T-cell (primary cell): ENCODE results near the gene FOXE1. TPM values are rescaled to one million over a fixed set of nuclear protein-coding genes. Genes with fewer than 3 reads are reported as not detected.

Source experiments
- ATAC-seq, 4 experiments: fragments of 200-7000 bp in 3 of 4; fragments of 150-1000 bp in 1 of 4; cut with Tn5 transposase; replicated peaks in 1 of 4; 1 replicate in 3 of 4; 2 replicates in 1 of 4; pipeline ENCODE4 v1.10.0; 2021; ENCODE audit warnings: moderate library complexity in 3 of 4, mild to moderate bottlenecking in 2 of 4, moderate number of reproducible peaks in 1 of 4
- CTCF ChIA-PET, 2 donors: fragments of 300-600 bp; sonication (Branson Sonifier 250); formaldehyde crosslinking; loops; one replicate each; lab custom pipeline; 2022; ENCODE audit warnings: antibody characterized with exemption in 2 of 2; lab: Charles Lee
- POLR2A ChIA-PET, 2 donors: fragments of 300-600 bp; sonication (Branson Sonifier 250); formaldehyde crosslinking; loops; one replicate each; lab custom pipeline; 2022; ENCODE audit warnings: antibody characterized with exemption in 2 of 2; lab: Charles Lee
- DNase-seq, 35 experiments: peaks; one replicate each; pipeline versions ENCODE4 v3.0.0 to v3.0.0-alpha.2; 2013 to 2023
- H3K27ac ChIP-seq: one replicate; pipeline ENCODE4 v1.5.1; 2013; ENCODE audit warnings: low read length
- H3K27me3 ChIP-seq, 2 experiments: replicated peaks in 1 of 2; 1 replicate in 1 of 2; 2 replicates in 1 of 2; pipeline versions ENCODE4 v1.6.1 to v1.7.0; 2013; ENCODE audit warnings: low read length in 1 of 2, mixed read lengths in 1 of 2; ENCODE audit not compliant: control insufficient read depth in 2 of 2, insufficient read depth in 2 of 2; ENCODE audit errors: extremely low read depth in 1 of 2
- H3K36me3 ChIP-seq, 2 donors: 1 replicate in 1 of 2; 2 replicates in 1 of 2; pipeline versions ENCODE4 v1.6.1 to v1.7.0; 2013; ENCODE audit warnings: low read length in 1 of 2; ENCODE audit not compliant: control insufficient read depth in 2 of 2, insufficient read depth in 1 of 2; ENCODE audit errors: extremely low read depth in 1 of 2
- H3K4me1 ChIP-seq, 2 experiments: 1 replicate in 1 of 2; 2 replicates in 1 of 2; pipeline versions ENCODE4 v1.6.1 to v1.7.0; 2013; ENCODE audit warnings: low read length in 2 of 2, mixed read lengths in 1 of 2; ENCODE audit not compliant: insufficient read depth in 2 of 2, control insufficient read depth in 1 of 2; ENCODE audit errors: extremely low read depth in 1 of 2
- H3K4me3 ChIP-seq, 2 donors: 1 replicate in 1 of 2; 2 replicates in 1 of 2; pipeline versions ENCODE4 v1.5.1 to v1.7.0; 2013; ENCODE audit warnings: mild to moderate bottlenecking in 2 of 2, low read length in 1 of 2, moderate library complexity in 1 of 2; ENCODE audit not compliant: control insufficient read depth in 1 of 2; ENCODE audit errors: extremely low read depth in 1 of 2
- H3K9me3 ChIP-seq: 2 replicates; pipeline ENCODE4 v1.7.0; 2013
- H3K27ac Mint-ChIP-seq, 2 donors: one replicate each; pipeline ENCODE4 v1.8.0; 2020 to 2021; ENCODE audit warnings: mild to moderate bottlenecking in 2 of 2, mixed read lengths in 2 of 2
- H3K27me3 Mint-ChIP-seq, 2 donors: one replicate each; pipeline ENCODE4 v1.8.0; 2021 to 2022; ENCODE audit warnings: mixed read lengths in 2 of 2
- H3K36me3 Mint-ChIP-seq: one replicate; pipeline ENCODE4 v1.8.0; 2021; ENCODE audit warnings: mixed read lengths
- H3K4me1 Mint-ChIP-seq, 3 donors: one replicate each; pipeline ENCODE4 v1.8.0; 2020 to 2022; ENCODE audit warnings: mixed read lengths in 3 of 3, mild to moderate bottlenecking in 1 of 3
- H3K4me3 Mint-ChIP-seq, 3 donors: one replicate each; pipeline ENCODE4 v1.8.0; 2020 to 2022; ENCODE audit warnings: mild to moderate bottlenecking in 3 of 3, mixed read lengths in 3 of 3, moderate library complexity in 3 of 3
- H3K9me3 Mint-ChIP-seq, 3 donors: one replicate each; pipeline ENCODE4 v1.8.0; 2020 to 2022; ENCODE audit warnings: mixed read lengths in 3 of 3
- WGBS: methylation state at CpG from one replicate; pipeline ENCODE4 v1.1.5; 2013; ENCODE audit warnings: missing lambda C conversion rate; ENCODE audit not compliant: insufficient coverage; 5-methylcytosine and 5-hydroxymethylcytosine counted together
- total RNA-seq, 35 experiments: library from RNA in 6 of 35; stranded (reverse) in 6 of 35; fragments of 120-200 nt in 1 of 35; gene quantifications; one replicate each; pipeline versions ENCODE4 v1.2.1 to v1.2.4 and lab custom pipeline; 2013 to 2026

Gene FOXE1
- total RNA-seq, 5 donors from 2014 or later (not counting 1 experiment from before 2014, with no cell fraction given): 0.06 to 0.14 (median 0.11) TPM; not detected in 1

DNA sequence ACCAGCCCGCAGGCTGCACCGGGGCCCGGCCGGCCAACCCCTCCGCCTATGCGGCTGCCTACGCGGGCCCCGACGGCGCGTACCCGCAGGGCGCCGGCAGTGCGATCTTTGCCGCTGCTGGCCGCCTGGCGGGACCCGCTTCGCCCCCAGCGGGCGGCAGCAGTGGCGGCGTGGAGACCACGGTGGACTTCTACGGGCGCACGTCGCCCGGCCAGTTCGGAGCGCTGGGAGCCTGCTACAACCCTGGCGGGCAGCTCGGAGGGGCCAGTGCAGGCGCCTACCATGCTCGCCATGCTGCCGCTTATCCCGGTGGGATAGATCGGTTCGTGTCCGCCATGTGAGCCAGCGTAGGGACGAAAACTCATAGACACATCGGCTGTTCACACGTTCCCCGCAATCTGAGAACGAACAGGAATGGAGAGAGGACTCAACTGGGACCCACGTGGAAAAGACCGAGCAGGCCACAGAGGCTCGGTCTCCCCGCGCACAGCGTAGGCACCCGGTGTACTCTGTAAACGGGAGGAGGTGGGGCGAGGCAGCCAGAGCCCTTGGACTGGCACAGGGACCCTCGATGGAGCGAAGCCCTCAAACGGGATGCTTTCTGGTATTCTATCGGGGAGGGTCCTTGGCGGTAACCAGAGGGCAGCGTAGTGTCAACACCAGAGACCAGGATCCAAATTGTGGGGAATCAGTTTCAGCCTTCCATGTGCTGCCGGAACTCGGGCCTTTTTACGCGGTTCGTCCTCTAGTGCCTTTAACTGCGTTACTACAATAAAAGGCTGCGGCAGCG is 1.9 kb downstream of the FOXE1 start:
- Histone ChIP-seq H3K36me3 (no peaks in the 10 kb centered on the region), H3K27me3 (peaks cover 46 to 78% of the 10 kb centered on the region in 2 experiments), H3K4me1 (peaks cover 0 to 42% of the 10 kb centered on the region in 2 experiments), H3K27ac (no peak overlapping the region), H3K9me3 (no peaks in the 10 kb centered on the region), H3K4me3 (peak overlapping the region in 1 of 2 donors; percentile 47)
- Mint-ChIP-seq H3K4me3 (peak overlapping the region in 2 of 3 donors; percentile 46 to 81), H3K4me1 (peaks cover 19 to 40% (median 27%) of the 10 kb centered on the region in 3 donors), H3K36me3 (no peaks in the 10 kb centered on the region), H3K27ac (no peak overlapping the region), H3K9me3 (no peaks in the 10 kb centered on the region), H3K27me3 (peaks cover 60 to 80% of the 10 kb centered on the region in 2 donors)
- POLR2A ChIA-PET: no interaction called here
- WGBS: 18% methylated on average over 71 of the region's 71 CpGs
- ATAC-seq: no peak
- CTCF ChIA-PET: interaction anchor here in 1 of 2 donors (1.3 kb wide), 1 partner anchor 67 kb away, joined by 3 read pairs; the partner anchor contains the start of gene TRMO
- DNase-seq: no peak

DNA sequence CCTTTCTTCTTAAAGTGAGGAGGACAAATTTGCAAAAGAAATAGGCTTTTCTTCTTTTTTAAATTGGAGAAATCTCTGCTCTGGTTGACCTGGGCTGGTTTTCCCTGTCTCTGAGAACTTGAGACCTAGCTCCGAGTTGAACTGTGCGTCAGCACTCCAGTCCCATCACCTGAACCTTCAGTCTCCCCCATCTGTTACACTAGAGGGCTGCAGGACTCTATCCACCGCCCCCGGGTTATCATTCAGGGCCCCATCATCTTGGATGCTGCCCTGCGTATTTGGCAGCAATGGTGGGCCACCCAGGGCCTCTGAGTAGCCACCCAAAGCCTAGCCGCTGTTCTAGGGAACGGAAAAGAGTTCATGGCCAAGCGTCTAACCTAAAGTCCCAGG is 2.5 kb downstream of the FOXE1 start:
- ATAC-seq (no peak), DNase-seq (no peak)
- Mint-ChIP-seq H3K9me3 (no peaks in the 10 kb centered on the region), H3K27me3 (peaks cover 60 to 80% of the 10 kb centered on the region in 2 donors), H3K27ac (no peak overlapping the region), H3K4me1 (peaks cover 19 to 36% (median 27%) of the 10 kb centered on the region in 3 donors), H3K4me3 (peak overlapping the region; percentile 43 to 81 (median 46)), H3K36me3 (no peaks in the 10 kb centered on the region)
- no peak overlapping the region for H3K27ac ChIP-seq
- no peaks in the 10 kb centered on the region for H3K9me3 ChIP-seq
- ChIA-PET POLR2A (no interaction called here), CTCF (no interaction called here)
- peaks cover 0 to 42% of the 10 kb centered on the region in 2 experiments for H3K4me1 ChIP-seq
- H3K36me3 ChIP-seq: no peaks in the 10 kb centered on the region
- peak overlapping the region in 1 of 2 donors; percentile 47 for H3K4me3 ChIP-seq
- H3K27me3 ChIP-seq: peaks cover 45 to 80% of the 10 kb centered on the region in 2 experiments
- WGBS: 26% methylated on average over 7 of the region's 8 CpGs

DNA sequence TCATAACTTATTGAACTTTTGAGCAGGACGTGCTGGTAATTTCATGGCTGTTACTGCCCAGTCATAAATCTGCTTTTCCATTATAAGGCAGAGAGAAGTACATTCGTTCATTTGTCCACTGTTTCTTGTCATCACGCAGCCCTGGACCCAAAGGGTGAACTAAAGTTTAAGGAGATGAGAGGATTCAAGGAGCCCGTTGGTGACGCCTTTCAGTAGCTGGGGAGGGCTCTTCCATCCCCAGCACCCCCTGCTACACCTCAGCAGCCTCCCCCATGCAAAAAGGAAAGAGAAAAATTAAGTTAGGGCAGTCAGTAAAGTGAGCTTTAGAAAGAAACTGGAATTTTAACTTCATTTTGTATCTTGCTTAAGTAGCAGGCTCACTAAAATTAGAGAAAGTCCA is 2.9 kb downstream of the FOXE1 start:
- ChIA-PET CTCF (no interaction called here), POLR2A (interaction anchor here in 1 of 2 donors (0.6 kb wide), 1 partner anchor 65 kb away, joined by 6 read pairs; no protein-coding TSS in a partner anchor)
- no peaks in the 10 kb centered on the region for H3K9me3 Mint-ChIP-seq
- ATAC-seq (no peak), DNase-seq (no peak)
- no peaks in the 10 kb centered on the region for H3K9me3 ChIP-seq
- 10% methylated on average over 1 of the region's 5 CpGs for WGBS
- peaks cover 18 to 34% (median 27%) of the 10 kb centered on the region in 3 donors for H3K4me1 Mint-ChIP-seq
- peaks cover 59 to 81% of the 10 kb centered on the region in 2 donors for H3K27me3 Mint-ChIP-seq
- no peaks in the 10 kb centered on the region for H3K36me3 Mint-ChIP-seq
- H3K4me3 ChIP-seq: no peak overlapping the region
- H3K4me1 ChIP-seq: peaks cover 0 to 42% of the 10 kb centered on the region in 2 experiments
- H3K27ac Mint-ChIP-seq: no peak overlapping the region
- H3K4me3 Mint-ChIP-seq: peak overlapping the region in 1 of 3 donors; percentile 81
- H3K27ac ChIP-seq: no peak overlapping the region
- H3K27me3 ChIP-seq: peaks cover 44 to 83% of the 10 kb centered on the region in 2 experiments
- H3K36me3 ChIP-seq: no peaks in the 10 kb centered on the region

DNA sequence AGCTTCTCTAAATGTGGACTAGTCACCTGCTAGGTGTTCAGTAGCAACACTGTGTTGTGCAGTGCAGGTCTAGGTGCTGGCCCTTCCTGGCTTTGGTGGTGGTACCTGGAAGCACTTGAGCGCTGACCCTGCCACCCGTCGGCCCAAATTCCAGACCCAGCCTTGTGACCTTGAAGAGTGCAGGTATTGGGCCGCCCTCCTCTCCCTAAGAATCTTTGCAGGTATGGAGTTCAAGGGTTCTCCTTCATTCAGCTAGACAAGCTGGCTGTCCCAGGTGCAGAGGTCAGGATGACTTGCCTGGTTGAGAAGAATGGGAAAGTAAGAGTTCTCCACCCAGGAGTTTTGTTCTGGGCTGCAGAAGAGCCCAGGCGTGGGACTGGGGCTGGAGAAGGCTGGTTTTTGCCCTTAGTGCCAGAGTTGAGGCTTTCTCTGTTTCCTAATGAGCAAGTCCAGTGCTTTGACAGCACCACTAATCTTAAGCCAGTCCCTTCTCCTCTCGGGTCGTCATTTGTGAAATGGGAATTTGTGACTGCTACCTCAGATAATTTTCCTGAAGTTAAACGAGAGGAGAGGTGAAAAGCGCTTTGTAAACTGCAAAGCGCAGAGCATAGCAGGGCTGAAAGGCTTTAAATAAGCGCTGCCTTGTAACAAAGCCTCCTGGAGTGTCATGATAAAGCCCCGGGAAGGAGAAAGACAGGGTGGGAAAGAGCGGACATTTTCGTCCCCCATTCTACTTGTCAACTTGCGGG is 4.0 kb downstream of the FOXE1 start:
- POLR2A ChIA-PET: no interaction called here

DNA sequence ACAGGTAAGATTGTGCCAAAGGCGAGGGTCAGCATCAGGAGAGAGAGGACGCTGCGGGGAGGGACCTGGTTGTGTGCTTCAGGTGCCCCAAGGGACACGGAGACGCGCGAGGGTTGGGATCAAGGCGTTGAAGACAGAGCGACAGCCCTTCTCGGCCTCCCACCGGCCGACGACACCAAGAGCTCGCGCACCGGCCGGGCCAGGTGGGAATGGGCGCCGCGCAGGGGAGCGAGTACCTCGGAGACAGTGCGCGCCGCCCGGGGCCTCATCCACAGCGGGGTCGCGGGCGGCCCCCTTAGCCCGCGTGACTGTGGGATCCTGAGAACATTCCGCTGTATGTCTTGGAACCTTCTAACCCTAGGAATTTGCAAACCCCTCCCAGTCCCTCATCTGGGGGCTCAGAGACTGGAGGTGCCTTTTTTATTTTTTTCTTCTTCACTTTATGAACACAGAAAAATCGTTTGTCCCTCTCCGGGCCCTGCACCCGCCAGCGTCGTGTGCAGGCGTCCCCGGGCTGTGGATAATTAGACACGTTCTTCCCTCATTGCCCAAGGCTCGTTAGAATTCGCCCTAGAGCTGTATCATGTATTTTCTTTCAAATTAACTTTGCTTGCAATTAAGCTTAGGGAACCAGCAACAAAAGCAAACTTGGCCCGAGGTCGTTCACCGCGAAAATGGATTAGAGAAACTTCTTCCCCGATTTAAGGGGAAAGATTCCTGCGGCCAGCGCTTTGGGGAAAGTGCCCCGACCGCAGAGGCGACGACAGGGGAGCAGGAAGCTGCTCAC is 4.8 kb downstream of the FOXE1 start:
- no peaks in the 10 kb centered on the region for H3K36me3 Mint-ChIP-seq
- peaks cover 15 to 24% (median 18%) of the 10 kb centered on the region in 3 donors for H3K4me1 Mint-ChIP-seq
- WGBS: 8% methylated on average over 54 of the region's 54 CpGs
- DNase-seq (no peak), ATAC-seq (no peak)
- peaks cover 36 to 72% of the 10 kb centered on the region in 2 experiments for H3K27me3 ChIP-seq
- no peaks in the 10 kb centered on the region for H3K36me3 ChIP-seq
- peaks cover 0 to 28% of the 10 kb centered on the region in 2 experiments for H3K4me1 ChIP-seq
- ChIA-PET CTCF (interaction anchor here in 1 of 2 donors (0.5 kb wide), 1 partner anchor 63 kb away, joined by 4 read pairs; no protein-coding TSS in a partner anchor), POLR2A (interaction anchor here in 1 of 2 donors (0.6 to 0.7 kb wide), 2 partner anchors 11 to 73 kb away, joined by 3 read pairs; no protein-coding TSS in a partner anchor)
- no peak overlapping the region for H3K27ac Mint-ChIP-seq
- H3K4me3 ChIP-seq: peak overlapping the region in 1 of 2 donors; percentile 55
- H3K4me3 Mint-ChIP-seq: peak overlapping the region in 1 of 3 donors; percentile 50
- no peaks in the 10 kb centered on the region for H3K9me3 ChIP-seq
- no peaks in the 10 kb centered on the region for H3K9me3 Mint-ChIP-seq
- H3K27me3 Mint-ChIP-seq: peaks cover 67 to 82% of the 10 kb centered on the region in 2 donors
- H3K27ac ChIP-seq: no peak overlapping the region

More for the DNA sequence above, 4.0 kb downstream of the FOXE1 start:
- Histone ChIP-seq H3K27ac (no peak overlapping the region), H3K36me3 (no peaks in the 10 kb centered on the region), H3K27me3 (peaks cover 41 to 80% of the 10 kb centered on the region in 2 experiments), H3K4me1 (peaks cover 0 to 35% of the 10 kb centered on the region in 2 experiments), H3K4me3 (no peak overlapping the region), H3K9me3 (no peaks in the 10 kb centered on the region)
- H3K27me3 Mint-ChIP-seq: peaks cover 67 to 83% of the 10 kb centered on the region in 2 donors
- 24% methylated on average over 8 of the region's 15 CpGs for WGBS
- peaks cover 15 to 31% (median 23%) of the 10 kb centered on the region in 3 donors for H3K4me1 Mint-ChIP-seq
- H3K27ac Mint-ChIP-seq: no peak overlapping the region
- ATAC-seq (no peak), DNase-seq (no peak)
- H3K9me3 Mint-ChIP-seq: no peaks in the 10 kb centered on the region
- peak overlapping the region in 1 of 3 donors; percentile 50 for H3K4me3 Mint-ChIP-seq
- H3K36me3 Mint-ChIP-seq: no peaks in the 10 kb centered on the region
- CTCF ChIA-PET: no interaction called here
